Right lobe of liver (tissue), 6 donors: Measurements from ENCODE around the gene NUP155. TPM values are rescaled to one million over a fixed set of nuclear protein-coding genes. Genes with fewer than 3 reads are reported as not detected.

Experiments used
- ATAC-seq, 4 donors: fragments of 200-7000 bp; cut with Tn5 transposase; one replicate each; pipeline ENCODE4 v1.9.1; 2020; ENCODE audit warnings: mild to moderate bottlenecking in 4 of 4, moderate library complexity in 4 of 4
- DNase-seq, 3 donors: peaks; one replicate each; pipeline ENCODE4 v3.0.0-alpha.2; 2020
- H3K27ac ChIP-seq, 3 donors: fragments of 200-600 bp; one replicate each; pipeline ENCODE4 v1.8.0; 2022
- H3K27me3 ChIP-seq, 2 donors: fragments of 200-600 bp; one replicate each; pipeline ENCODE4 v1.8.0; 2022
- H3K36me3 ChIP-seq, 4 donors: fragments of 200-600 bp; sonication (generic) in 1 of 4; one replicate each; pipeline versions ENCODE4 v1.5.1 to v1.8.0; 2017 to 2022; ENCODE audit warnings: control low read depth in 1 of 4
- H3K4me1 ChIP-seq, 4 donors: fragments of 200-600 bp; sonication (generic) in 1 of 4; one replicate each; pipeline versions ENCODE4 v1.5.1 to v1.8.0; 2017 to 2022; ENCODE audit warnings: control low read depth in 1 of 4
- H3K4me3 ChIP-seq, 3 donors: fragments of 200-600 bp; one replicate each; pipeline ENCODE4 v1.8.0; 2022
- H3K9me3 ChIP-seq, 4 donors: fragments of 200-600 bp; sonication (generic) in 1 of 4; one replicate each; pipeline versions ENCODE4 v1.5.1 to v1.8.0; 2017 to 2022; ENCODE audit warnings: control low read depth in 1 of 4
- POLR2A ChIP-seq: fragments of 450-650 bp; IDR thresholded peaks from one replicate; pipeline ENCODE4 v1.6.1; 2017; ENCODE audit warnings: antibody characterized with exemption, mild to moderate bottlenecking
- WGBS: methylation state at CpG from one replicate; pipeline ENCODE4 v1.1.6; 2018; ENCODE audit warnings: low coverage, low lambda C conversion rate; ENCODE audit not compliant: insufficient coverage; ENCODE audit errors: missing lambda C conversion rate; 5-methylcytosine and 5-hydroxymethylcytosine counted together
- intact Hi-C, 2 donors: fragments of 100-400 bp; cut with DNase I; formaldehyde crosslinking; loops; one replicate each; pipeline versions ENCODE4 v1.11.2 to v1.14.1; 2022
- total RNA-seq, 6 experiments: library from RNA; depleted of rRNA in 2 of 6; stranded (reverse); fragments of >200 nt in 2 of 6; fragmentation: NEBNext Ultra II Directional in 3 of 6; extraction: Animal tissue kit (Norgen Biotek cat#: 25700) in 3 of 6; gene quantifications; one replicate each; pipeline versions ENCODE4 v1.1.0 to v1.2.4, GENCODE V29; 2016 to 2023
- TF ChIP-seq, protein P1 (sequence below), 4 donors: fragments of 200-600 bp in 3 of 4; fragments of 450-650 bp in 1 of 4; IDR thresholded peaks; one replicate each; pipeline versions ENCODE4 v1.5.1 to v1.8.0; 2016 to 2022; ENCODE audit warnings: antibody characterized with exemption in 4 of 4, mild to moderate bottlenecking in 2 of 4
- donor health status: DM: no; HTN: yes; CAD: no.
- donor health status: DM: no; HTN: no; CAD: no.
- donor health status: DM: no; HTN: no; CAD: no.
- donor health status: DM: no; HTN: yes; CAD: no.
- donor health status: DM: no; HTN: yes; CAD: no.

Gene NUP155
- total RNA-seq, 6 experiments from 2014 or later: 6.4 to 10.8 (median 9.2) TPM

- TF ChIP-seq POLR2A: no peak
- TF ChIP-seq, protein P1, sequence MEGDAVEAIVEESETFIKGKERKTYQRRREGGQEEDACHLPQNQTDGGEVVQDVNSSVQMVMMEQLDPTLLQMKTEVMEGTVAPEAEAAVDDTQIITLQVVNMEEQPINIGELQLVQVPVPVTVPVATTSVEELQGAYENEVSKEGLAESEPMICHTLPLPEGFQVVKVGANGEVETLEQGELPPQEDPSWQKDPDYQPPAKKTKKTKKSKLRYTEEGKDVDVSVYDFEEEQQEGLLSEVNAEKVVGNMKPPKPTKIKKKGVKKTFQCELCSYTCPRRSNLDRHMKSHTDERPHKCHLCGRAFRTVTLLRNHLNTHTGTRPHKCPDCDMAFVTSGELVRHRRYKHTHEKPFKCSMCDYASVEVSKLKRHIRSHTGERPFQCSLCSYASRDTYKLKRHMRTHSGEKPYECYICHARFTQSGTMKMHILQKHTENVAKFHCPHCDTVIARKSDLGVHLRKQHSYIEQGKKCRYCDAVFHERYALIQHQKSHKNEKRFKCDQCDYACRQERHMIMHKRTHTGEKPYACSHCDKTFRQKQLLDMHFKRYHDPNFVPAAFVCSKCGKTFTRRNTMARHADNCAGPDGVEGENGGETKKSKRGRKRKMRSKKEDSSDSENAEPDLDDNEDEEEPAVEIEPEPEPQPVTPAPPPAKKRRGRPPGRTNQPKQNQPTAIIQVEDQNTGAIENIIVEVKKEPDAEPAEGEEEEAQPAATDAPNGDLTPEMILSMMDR (IDR thresholded peaks at IDR 0.05): no peak
- H3K27me3 ChIP-seq: no peaks in the 10 kb centered on the region
- ATAC-seq: no peak
Measured at GRCh38 chr5:37255774-37256358, 115.0 kb downstream of the NUP155 start.

DNA sequence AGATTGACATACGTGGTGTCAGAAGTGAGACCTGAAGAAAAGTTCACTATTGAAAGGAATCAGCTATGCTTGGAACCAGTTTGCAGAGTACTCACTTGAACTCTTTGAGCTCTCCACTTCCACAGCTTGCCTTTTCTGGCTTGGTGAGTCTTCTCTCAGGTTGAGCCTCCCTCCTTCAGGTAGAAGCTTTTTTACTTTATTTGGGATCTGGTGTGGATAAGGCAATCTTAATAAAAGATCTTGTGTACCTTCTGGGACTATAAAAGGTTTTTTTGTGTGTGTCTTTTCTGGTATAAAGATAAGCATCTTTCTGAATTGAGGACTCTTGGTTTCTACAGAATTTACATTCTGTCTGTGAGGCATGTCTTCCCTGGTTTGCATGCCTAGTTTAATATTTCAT lies 116.3 kb downstream of the NUP155 start:
- DNase-seq (no peak), ATAC-seq (no peak)
- no peaks in the 10 kb centered on the region for H3K9me3 ChIP-seq
- 100% methylated on average over 1 of the region's 1 CpG for WGBS
- H3K27me3 ChIP-seq: no peaks in the 10 kb centered on the region
- H3K4me3 ChIP-seq: no peak overlapping the region
- H3K4me1 ChIP-seq: no peaks in the 10 kb centered on the region
- intact Hi-C loops: no loop called here
- no peaks in the 10 kb centered on the region for H3K36me3 ChIP-seq
- TF ChIP-seq, protein P1 (IDR thresholded peaks at IDR 0.05): no peak
- no peak for TF ChIP-seq POLR2A
- H3K27ac ChIP-seq: no peak overlapping the region

More at GRCh38 chr5:37255774-37256358, 115.0 kb downstream of the NUP155 start:
- H3K4me1 ChIP-seq: no peaks in the 10 kb centered on the region
- no peaks in the 10 kb centered on the region for H3K9me3 ChIP-seq
- intact Hi-C loops: no loop called here
- 86% methylated on average over 4 of the region's 4 CpGs for WGBS
- no peak overlapping the region for H3K27ac ChIP-seq
- no peak overlapping the region for H3K4me3 ChIP-seq
- no peak for DNase-seq
- H3K36me3 ChIP-seq: no peaks in the 10 kb centered on the region

GRCh38 chr5:37251665-37252064 lies 119.2 kb downstream of the NUP155 start:
- H3K4me1 ChIP-seq: peaks cover 0 to 5% (median 0%) of the 10 kb centered on the region in 4 donors
- no peaks in the 10 kb centered on the region for H3K36me3 ChIP-seq
- TF ChIP-seq, protein P1 (IDR thresholded peaks at IDR 0.05): no peak
- no peak for TF ChIP-seq POLR2A
- no peak overlapping the region for H3K27ac ChIP-seq
- H3K4me3 ChIP-seq: no peak overlapping the region
- intact Hi-C loops: no loop called here
- DNase-seq: no peak
- H3K27me3 ChIP-seq: no peaks in the 10 kb centered on the region
- ATAC-seq: no peak
- no peaks in the 10 kb centered on the region for H3K9me3 ChIP-seq

DNA sequence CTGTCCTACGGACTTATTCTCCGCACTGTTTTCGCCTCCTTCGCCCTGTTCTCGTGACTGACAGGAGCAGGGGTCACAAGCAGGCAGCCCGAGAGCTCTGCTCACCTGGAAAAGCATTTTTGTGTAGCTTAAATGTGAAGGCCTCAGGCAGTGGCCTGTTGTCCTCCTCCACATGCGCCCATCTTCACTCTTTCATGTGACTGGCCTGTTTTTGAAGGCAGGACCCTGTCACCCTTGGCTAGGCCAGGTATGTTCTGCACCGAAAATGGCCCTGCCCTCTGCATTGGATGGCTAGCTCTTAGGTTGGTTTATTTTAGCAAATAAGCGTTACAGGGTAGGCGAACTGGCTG lies 121.1 kb downstream of the NUP155 start:
- H3K4me3 ChIP-seq: peak overlapping the region; percentile 72 to 86 (median 75)
- DNase-seq (no peak), ATAC-seq (no peak)
- intact Hi-C loops: no loop called here
- H3K4me1 ChIP-seq: peaks cover 0 to 5% (median 0%) of the 10 kb centered on the region in 4 donors
- H3K27me3 ChIP-seq: no peaks in the 10 kb centered on the region
- 74% methylated on average over 5 of the region's 10 CpGs for WGBS
- H3K36me3 ChIP-seq: no peaks in the 10 kb centered on the region
- no peaks in the 10 kb centered on the region for H3K9me3 ChIP-seq
- no peak for TF ChIP-seq POLR2A
- TF ChIP-seq, protein P1 (IDR thresholded peaks at IDR 0.05): no peak
- peak overlapping the region; percentile 63 to 84 (median 73) for H3K27ac ChIP-seq
